Muscle of arm (tissue), 12 donors: ENCODE measurements around the gene THADA. TPM values are rescaled to one million over a fixed set of nuclear protein-coding genes. Genes with fewer than 3 reads are reported as not detected.
"Not testable (repeated sequence)": the region's sequence is repeated elsewhere in the genome, so short reads cannot be mapped to it uniquely, and the experiment has no call there.

Source experiments
- DNase-seq: peaks from one replicate; pipeline ENCODE4 v3.0.0-alpha.2; 2013
- polyA plus RNA-seq, 12 donors: library from polyadenylated mRNA; unstranded; fragments of 120-200 nt; gene quantifications; one replicate each; pipeline ENCODE4 v1.2.1, GENCODE V29; 2013; ENCODE audit not compliant: insufficient read length in 12 of 12

The THADA gene
- polyA plus RNA-seq, 12 donors, result 15.4 to 40.4 (median 21.8) TPM; not detected in 1

DNA sequence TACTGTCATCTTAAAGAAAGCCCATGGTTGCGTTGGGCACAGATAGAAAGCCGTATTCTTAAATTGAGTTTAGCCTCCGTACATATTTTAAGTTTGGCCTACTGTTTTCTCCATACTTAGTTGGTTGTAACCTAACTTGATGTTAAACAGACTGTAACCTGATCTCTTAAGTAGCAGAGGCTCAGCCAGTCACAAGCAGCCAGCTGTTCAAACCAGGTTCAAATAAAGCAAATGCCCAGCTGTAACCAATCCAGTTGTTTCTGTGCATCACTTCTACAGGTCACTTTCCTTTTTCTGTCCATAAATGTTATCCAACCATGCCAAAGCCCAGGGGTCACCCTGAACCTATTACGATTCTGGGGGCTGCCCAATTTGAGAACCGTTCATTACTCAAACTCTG lies 10.0 kb upstream of the THADA start:
- no peak for DNase-seq

DNA sequence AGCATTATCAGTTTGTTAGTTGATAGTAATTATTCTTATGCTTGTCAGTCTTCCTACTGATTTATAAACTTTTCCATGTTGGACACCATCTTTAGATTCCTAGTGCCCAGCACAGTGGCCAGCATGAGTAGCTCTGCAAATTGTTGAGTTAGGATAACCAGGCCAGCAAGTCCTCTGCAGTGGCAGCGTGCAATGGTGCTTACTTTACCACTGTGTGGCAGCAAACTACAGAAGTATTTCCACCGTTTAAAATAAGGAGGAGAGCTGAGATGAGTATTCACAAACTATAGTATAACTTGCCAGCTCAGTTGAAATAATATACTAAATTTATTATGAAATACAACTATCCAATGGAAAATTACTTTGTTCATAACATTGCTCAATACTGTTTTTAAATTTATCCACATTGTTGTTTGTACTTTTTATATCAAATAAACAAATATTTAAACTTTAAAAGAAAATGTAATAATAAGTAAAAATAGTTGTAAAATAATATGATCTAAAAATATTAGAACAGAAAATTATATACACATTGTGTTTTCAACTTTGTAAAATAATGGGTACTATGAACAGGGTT lies 9.3 kb upstream of the THADA start:
- DNase-seq, result no peak

DNA sequence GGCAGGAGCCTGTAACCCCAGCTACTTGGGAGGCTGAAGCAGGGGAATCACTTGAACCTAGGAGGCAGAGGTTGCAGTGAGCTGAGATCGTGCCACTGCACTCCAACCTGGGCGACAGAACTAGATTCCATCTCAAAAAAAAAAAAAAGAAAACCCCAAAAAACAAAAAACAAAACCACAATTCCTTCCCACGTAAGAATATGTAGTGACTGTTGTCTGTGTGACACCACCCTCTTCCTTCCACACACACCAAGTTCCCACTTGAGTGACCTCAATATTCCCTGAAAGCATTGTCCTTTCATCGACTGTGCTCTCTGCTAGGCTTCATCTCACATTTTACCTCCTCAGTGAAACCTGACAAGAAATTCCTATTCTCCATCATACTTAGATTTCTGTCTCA lies 8.8 kb upstream of the THADA start:
- DNase-seq, result no peak

DNA sequence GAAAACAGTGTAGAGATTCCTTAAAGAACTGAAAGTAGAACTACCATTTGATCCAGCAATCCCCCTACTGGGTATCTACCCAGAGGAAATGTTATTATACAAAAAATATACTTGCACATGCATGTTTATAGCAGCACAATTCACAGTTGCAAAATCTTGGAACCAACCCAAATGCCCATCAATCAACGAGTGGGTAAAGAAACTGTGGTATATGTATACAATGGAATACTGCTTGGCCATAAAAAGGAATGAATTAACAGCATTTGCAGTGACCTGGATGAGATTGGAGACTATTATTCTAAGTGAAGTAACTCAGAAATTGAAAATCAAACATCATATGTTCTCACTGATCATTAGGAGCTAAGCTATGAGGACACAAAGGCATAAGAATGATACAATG lies 4.8 kb upstream of the THADA start:
- DNase-seq, result not testable (repeated sequence)

DNA sequence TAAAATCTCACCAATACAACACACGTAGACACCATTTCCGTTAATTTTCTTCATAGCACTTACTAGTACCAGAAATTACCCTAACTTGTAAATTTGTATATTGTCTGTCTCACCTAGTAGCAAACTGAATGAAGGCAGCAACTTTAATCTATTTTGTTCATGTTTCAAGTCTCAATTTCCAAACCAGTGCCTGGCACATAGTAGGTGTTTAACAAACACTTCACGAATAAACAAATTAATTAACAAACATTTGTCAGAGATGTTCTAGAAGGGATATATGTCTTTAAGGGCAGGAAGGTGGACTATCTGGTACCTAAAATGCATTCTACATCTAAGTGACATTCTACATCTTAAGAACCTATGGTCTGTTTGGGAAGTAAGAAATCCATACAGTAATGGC lies 963 bp downstream of the THADA start:
- no peak for DNase-seq

DNA sequence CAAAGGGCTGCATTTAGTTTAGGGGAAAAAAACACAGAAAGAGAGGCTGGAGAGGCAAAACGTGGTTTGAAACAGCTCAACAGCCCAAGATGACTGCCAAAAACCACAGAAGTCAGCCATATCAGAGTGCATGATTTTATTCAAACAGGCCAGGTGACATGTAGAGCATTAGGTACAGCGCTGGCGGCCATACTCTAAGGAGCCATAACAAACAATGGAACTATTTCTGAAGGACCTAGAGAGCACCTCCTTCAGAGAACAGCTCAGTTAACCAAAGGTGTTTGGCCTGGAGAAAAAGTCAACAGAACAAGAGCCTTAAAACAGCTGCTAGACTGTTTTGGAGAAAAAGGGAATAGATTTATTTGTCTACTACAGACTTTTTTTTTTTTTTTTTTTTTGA lies 2.6 kb downstream of the THADA start:
- no peak for DNase-seq

DNA sequence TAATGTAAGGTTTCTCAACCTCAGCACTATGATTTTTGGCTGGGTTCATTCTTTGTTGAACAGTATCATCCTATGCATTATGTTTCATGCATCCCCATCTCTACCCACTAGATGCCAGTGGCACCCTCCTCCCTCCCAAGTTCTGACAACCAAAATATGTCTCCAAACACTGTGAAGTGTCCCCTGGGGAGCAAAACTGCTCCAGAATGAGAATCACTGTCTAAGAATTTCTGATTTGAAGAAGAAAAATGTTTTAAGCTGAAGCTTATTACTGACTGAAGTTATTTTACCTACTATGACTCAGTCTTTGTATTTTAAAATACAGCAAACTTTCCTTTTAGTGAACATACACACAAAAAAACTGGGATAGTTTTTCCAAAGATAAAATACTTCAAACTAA lies 3.4 kb downstream of the THADA start:
- no peak for DNase-seq

DNA sequence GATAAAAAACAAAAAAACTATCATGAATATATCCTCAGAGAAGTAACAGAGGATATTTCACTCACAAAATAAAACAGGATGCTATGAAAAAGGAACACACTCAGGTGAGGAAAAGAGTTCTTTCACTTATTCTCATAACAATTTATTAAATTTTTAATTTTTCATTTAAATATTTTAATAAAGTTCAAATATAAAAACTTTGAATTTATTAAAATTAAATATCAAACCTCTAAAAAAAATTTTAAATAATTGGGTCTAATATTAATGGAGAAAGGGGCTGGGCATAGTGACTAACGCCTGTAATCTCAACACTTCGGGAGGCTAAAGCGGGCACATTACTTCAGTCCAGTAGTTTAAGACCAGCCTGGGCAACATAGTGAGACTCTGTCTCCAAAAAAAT lies 10.1 kb downstream of the THADA start:
- no peak for DNase-seq

DNA sequence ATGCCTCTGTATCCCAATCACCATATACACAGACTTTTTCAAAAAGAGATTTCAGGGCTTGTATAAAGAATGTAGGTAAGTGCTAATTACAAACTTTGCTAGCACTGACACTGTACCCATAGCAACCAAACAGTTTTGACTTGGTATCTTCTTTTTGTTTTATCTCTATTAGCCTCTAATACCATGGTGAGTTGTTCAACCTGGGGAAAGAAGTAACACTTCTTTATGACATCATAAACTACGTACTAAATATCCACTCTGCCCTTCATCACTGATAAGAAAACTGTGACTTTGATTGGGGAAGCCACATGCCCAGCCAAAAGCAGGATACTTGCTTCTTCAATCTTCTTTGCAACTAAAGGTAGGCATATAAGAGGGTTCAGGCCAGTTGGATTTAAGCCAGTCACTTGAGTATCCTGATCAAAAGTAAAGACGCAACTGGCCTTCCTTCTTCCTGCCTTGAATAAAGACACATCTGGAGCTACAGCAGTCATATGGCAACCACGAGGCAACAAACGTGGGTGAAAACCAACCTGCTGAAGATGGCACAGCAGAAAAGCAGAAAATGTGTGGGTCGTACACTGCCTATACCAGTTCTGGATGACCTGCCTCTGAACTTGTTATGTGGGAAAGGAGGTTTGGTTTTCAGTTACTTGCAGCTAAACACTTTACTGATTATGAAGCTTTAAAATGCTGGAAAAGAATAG lies 16.4 kb downstream of the THADA start:
- no peak for DNase-seq

DNA sequence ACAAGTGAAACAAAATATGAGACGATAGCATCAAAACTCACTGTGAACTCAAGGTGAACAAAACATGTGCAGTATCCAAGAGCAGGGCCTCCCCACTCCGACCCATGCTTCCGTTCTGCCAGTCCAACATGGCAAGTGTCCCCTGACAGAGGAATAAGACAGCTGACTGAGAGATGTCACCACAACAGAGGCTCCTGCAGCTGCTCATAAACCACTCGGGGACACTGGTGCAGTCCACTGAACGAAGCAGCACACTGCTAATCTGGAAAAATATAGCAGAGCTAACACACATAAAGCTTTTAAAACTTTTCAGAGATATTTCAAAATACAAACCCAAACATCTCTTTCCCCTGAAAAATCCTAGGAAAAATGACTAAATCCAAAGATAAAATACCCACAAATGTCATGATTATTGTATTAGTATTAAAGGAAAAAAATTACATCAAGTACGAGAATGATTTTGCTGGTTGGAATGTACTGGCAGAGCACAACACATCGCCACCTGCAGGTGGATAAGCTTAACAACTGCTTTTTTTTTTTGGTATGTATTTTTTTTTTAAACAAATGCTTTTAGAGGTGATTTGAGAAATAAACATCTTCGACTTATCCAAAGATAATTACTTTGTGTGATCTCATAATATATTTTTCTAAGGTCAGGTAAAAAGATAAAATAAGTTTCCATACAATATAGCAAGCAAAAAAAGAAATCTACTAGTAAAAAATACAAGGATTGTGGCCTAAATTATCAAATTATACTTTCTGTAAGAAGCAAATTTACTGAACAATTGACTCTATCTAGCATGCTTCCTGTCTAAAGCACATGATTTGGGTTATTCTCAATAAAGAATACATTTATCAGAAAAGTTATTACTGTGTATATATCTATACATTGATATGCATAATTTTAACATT lies 18.6 kb downstream of the THADA start:
- peak; percentile 50 for DNase-seq

DNA sequence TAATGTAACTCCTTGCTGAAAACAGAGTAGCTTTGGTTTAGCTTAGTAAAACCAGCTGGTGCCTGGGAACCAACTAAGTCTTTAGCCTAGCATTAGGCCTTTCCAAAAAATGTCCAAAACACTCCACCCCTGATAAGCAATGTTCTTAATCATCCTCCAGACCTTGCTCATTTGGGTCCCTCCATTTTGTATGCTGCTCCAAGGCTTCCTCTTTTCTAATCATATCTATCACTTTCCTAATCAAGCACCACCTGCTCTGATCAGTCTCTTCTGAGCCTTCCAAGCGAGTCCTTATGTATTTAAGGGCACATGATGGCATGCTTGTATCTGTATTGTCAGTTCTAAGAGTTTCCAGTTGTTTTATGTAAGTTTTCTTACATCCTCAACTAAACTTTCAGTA lies 23.6 kb downstream of the THADA start:
- no peak for DNase-seq

DNA sequence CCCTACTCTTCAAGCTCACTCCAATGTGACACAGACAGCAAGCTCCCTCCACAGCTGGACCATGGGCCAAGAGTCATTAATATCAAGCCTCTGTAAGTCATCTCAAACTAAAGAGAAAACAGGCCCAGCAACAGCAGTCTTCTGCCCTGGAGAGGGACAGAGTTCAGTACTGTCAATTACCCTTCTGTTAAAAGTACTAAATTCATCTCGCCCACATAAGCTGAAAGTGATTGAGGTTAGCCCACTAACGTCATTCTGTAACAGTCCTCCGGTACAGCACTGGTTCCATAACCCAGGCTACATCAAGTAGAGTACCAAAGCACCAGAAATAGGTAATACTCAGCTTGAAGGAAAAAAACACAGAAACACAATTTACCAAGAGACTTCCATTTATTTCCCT lies 25.9 kb downstream of the THADA start:
- DNase-seq, result no peak

DNA sequence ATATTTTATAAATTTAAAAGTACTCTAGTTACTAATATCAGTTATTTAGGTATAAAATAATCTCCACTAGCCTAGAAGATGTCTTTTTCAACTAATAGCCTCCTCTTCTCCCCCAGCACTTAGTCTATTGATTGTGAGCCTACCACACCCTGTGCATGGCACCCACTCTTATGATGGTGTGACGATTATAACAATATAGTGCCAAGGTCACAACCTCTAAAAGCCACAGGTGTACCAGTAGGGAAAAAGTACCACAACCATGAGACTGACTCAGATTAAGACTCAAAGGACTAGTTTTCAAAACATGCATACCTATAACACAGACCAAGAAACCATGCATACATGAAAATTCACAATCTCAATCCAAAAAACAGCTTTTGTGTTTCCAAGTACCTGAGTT lies 27.6 kb downstream of the THADA start:
- no peak for DNase-seq

DNA sequence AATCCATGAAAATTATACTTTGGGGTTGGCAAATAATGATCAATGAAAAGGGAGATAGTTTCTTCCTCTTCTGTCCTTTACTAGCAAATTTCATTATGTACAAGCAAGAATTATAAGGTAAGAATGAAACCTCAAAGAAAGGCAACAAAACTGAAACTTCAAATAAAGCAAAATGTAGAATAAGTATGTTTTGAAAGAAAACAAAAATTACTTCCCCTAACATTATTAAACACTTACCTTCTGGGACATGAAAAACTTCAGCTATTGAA lies 29.4 kb downstream of the THADA start:
- no peak for DNase-seq

DNA sequence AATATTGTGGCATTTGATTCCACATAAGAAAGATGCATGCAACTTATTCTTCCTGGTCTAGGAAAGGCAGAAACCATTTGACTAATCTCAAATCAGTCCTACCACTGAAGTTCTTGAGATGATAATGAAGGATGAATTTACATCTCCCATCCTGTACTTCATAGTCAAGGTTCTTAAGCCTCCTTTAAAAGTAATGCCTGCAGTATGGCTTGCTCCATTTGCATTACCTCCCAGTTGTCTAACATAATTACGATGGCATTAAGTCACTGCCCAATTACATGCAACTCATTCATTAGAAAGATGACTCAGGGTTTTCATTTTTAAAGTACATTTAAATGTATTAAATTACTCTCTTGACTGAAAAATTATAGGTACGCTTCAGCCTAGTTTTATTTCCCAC lies 32.2 kb downstream of the THADA start:
- DNase-seq, result no peak

DNA sequence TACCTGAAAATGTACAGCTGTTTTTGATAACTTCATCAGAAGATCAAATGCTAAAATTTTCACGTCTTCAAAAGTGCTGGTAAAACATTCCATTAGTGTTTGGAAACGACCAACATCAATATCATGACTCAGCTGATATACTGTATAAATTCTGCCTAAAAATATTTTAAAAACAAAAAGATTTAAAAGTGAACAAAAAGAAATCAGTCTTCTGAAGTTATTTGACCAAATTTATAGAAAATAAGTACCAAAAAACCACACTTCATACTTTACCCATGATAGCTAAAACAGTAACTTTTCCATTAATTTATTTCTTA lies 35.6 kb downstream of the THADA start:
- no peak for DNase-seq

DNA sequence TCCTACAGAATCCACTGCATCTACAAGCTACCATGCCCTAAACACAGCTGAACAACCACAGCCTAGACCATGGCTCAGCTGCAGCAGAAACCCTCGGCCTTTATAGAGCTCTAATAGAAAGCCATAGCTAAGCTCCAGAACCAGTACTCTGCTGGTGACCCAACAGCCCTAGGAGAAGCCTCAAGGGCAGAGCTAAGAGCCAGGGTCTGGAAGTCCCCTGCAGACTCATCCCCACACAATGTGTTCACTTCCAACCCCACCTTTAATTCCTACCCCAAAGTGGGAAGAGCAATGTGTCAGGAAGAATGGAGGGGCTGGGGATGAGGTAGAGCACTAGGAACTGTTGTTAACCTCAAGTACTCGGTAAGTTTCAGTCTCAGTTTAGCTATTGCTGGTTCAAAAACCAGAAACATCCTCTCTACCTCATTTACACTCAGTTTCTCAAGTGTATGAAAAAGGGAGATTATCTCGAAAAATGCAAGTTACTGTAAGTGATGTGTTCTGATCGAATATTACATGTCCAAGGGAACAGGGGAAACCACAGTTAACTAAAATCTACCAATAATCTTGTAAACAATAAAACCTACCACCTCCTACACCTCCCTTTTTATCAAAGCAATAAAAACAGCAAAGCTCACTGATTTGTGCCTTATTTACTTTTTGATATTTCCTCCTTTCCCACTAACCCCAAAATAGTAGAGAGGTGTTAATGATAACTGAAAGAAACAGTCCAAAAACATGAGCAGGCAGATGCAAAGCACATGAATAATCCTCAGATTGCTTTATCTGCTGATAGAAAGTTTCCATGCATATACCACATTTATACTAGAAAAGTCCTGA lies 36.2 kb downstream of the THADA start:
- DNase-seq, result no peak

DNA sequence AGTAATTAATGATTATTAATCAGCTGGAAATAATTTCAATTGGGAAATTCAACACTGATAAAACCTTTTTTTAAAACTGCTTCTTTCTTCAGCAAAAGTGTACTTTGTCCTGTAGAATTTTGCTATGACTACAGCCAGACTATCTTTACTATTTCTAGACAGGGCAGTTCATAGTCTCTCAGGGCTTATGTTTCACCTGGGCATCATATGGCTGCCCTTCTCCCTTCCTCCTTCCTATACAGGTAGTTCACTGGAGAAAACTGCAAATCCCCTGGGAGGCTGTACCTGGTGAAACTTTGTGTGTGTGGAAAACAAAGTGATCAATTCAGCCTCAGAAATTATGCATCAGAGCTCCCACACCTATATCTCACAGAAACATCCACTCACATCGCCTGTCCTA lies 38.6 kb downstream of the THADA start:
- DNase-seq, result no peak

DNA sequence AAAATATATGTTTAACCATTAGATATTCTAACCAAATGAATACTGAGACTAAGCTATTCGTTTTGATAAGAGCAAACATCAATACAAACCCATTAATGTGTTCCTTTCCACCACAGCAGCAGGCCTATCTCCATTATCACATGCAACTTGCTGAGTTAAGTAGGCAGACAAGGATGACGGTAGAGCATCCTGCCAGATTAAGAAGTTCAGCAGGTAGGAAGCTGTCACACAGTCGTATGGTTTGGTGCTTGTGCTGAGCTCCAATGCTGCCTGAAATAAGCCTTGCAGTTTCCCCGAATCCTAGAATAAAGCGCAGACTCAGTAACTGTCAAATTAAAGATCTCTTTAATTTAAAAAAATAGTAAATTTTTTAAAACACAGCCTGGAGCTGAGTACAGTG lies 39.6 kb downstream of the THADA start:
- DNase-seq, result no peak

DNA sequence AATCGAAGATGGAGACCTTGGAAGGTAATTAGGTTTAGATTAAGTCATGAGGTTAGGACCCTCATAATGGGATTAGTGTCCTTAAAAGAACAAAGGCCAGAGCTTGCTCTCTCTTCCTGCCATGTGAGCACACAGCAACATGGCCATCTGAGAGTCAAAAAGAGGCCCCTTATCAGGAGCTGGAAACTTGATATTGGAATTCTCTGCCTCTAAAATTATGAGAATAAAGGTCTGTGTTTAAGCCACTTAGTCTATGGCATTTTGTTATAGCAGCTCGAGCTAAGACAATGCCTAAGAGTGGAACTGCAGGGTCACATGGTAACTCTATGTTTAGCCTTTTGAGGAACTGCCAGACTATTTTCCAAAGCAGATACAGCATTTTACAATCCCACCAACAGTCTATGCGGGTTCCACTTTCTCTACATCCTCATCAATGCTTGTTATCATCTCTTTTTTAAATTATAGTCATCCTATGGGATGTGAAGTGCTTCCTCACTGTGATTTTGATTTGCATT lies 42.4 kb downstream of the THADA start:
- no peak for DNase-seq

DNA sequence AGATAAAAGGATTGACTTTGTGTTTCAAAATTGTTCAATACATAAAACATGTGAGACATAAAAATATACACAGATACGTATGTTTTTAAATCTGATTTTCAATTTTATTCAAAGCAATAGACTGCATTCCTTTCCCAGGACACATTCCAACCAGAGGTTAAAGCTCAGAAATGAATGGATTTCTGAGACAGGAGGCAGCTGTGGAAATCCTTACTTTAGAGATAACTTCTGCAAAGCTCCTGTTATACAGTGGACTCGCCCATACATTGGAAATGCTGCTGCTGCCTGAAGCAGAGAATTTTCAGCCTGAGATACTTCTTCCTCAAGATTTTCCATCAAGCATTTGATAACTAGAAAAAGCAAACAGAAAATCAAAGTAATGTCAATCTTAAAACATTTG lies 43.8 kb downstream of the THADA start:
- no peak for DNase-seq

DNA sequence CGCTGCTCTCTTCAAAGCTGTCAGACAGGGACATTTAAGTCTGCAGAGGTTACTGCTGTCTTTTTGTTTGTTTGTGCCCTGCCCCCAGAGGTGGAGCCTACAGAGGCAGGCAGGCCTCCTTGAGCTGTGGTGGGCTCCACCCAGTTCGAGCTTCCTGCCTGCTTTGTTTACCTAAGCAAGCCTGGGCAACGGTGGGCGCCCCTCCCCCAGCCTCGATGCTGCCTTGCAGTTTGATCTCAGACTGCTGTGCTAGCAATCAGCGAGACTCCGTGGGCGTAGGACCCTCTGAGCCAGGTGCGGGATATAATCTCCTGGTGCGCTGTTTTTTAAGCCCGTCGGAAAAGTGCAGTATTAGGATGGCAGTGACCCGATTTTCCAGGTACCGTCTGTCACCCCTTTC lies 47.5 kb downstream of the THADA start:
- not testable (repeated sequence) for DNase-seq
